ENCODE data around the gene ASS1.
"Not testable (repeated sequence)": the region's sequence is repeated elsewhere in the genome, so short reads cannot be mapped to it uniquely, and the experiment has no call there.

Gene ASS1

GRCh38 chr9:130433947-130434262, 10.9 kb upstream of the ASS1 start:
- no peak for DNase-seq
- no peak for TF ChIP-seq POLR2A (IDR thresholded peaks at IDR 0.05; ENCODE audit: low read length)
- no peak for TF ChIP-seq GATA1 (IDR thresholded peaks at IDR 0.05; ENCODE audit: low read depth, low read length)

DNA sequence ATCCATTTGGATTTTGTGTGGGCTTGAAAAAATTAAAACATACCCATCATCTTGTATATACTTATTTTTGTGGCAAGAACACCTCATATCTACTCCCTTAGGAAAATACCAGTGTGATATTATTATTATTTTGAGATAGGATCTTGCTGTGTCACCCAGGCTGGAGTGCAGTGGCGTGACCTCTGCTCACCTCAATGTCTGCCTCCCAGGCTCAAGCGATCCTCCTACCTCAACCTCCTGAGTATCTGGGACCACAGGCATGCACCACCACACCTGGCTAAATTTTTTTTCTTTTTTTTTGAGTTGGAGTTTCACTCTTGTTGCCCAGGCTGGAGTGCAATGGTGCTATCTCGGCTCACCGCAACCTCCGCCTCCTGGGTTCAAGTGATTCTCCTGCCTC, 10.1 kb upstream of the ASS1 start:
- not testable (repeated sequence) for DNase-seq

- no peak for TF ChIP-seq GATA1 (IDR thresholded peaks at IDR 0.05; ENCODE audit: low read depth, low read length)
- no peak for DNase-seq
Measured at GRCh38 chr9:130437011-130437789, 7.6 kb upstream of the ASS1 start.

- TF ChIP-seq GATA1 (IDR thresholded peaks at IDR 0.05; ENCODE audit: low read depth, low read length) (no peak), POLR2A (IDR thresholded peaks at IDR 0.05; ENCODE audit: low read length) (no peak)
- no peak for DNase-seq
Measured at GRCh38 chr9:130438382-130438981, 6.3 kb upstream of the ASS1 start.

DNA sequence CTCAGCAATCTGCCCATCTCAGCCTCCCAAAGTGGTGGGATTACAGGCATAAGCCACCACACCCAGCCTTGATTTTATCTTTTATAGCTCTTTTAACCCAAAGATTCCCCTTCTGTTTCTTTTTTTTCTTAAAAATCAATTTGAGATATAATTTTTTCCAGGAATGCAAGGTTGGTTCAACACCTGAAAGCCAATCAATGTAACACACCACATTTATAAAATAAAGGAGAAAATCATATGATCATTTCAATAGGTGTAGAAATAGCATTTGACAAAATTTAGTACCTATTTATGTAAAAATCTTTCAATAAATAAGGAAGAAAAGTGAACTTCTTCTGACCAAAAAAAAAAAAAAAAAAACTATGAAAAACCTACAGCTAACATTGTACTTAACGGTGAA, 3.7 kb upstream of the ASS1 start:
- DNase-seq, result no peak
- TF ChIP-seq POLR2A (IDR thresholded peaks at IDR 0.05; ENCODE audit: low read length), result no peak

DNA sequence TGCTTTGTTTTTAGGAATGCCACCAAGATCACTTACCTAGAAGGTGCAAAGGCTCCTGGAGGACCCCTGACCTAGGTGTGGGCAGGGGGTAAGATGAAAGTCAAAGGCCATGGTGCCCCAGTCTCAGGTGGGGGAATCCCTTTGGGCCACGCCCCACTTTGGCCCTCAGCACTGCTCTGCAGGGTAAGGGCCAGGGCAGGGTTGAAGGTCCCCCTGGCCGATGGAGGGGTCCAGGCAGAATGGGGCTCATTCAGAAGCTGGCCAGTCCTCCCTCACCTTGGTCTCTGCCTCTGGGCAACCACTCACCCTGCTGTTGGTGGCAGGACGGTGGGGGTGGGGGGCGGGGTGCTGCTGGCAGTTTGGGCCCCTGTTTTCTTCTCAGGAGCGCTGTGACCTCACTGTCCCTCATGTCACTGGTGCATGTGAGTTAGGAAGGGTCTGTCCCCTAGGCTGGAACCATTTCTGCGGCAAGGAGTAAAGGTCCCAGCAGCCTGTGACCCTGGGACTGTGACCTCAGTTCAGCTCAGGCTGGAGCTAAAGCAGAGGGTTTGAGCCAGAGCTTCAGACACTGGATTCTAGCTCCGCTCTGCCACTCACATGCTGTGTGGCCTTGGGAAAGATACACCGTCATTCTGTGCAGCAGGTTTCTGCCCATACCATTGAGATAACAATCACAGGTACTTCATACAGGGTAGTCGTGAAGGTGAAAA, 1.9 kb upstream of the ASS1 start:
- DNase-seq, result no peak
- no peak for TF ChIP-seq GATA1 (IDR thresholded peaks at IDR 0.05; ENCODE audit: low read depth, low read length)
- no peak for TF ChIP-seq POLR2A (IDR thresholded peaks at IDR 0.05; ENCODE audit: low read length)

DNA sequence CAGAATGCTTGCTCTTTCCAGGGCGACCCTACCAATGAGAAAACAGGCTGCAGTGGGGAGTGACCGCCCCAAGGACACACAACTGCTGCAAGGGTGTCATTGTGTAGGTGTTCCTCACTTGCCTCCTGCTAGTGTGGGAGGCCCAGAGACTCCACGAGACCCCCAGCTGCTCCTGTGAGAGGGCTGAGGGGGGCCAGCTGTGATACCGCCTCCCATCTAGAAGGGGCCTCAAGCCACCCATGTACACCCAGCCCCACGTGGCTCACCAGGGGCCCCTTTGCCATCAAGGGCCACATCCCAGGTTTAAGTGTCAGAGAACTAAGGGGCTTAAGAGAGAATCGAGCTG, 1.3 kb upstream of the ASS1 start:
- TF ChIP-seq GATA1 (IDR thresholded peaks at IDR 0.05; ENCODE audit: low read depth, low read length), result no peak
- TF ChIP-seq POLR2A (IDR thresholded peaks at IDR 0.05; ENCODE audit: low read length), result no peak
- DNase-seq, result no peak

GRCh38 chr9:130443840-130444492, 795 bp upstream of the ASS1 start:
- no peak for DNase-seq

DNA sequence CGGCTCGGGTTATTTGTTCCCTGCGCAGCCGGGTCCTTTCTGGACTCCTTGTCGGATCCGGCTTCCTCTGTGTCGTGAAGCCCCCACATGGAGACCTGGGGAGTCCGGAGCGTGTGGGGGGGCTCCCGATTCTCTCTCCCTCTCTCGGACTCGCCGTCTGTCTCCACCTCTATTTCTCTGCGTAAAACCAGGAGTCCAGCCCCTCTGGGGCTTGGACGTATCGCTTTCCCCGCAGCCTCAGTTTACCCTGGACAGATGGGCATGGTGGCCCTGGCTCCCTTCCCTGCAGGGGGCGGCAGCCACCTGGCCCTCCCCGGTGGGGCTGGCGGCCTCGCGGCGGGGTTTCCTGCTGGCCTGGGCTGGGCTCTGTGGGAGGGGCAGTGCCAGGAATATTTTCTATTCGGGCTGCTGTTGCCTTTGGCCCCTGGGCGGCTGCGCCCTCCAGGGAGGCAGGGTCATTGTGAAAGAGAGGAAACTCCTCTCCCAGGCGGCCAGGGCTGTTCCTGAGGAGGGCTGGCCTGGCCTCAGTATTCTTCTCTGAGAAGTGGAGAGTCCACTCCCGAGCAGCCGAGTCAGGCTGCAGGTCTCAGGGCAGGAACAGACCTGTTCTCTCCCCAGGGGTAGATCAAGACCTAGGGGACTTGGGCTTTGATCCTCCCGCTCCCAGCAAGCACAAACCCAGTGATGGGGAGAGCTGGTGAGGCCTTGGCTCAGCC, 665 bp downstream of the ASS1 start:
- DNase-seq, result no peak
- TF ChIP-seq POLR2A (IDR thresholded peaks at IDR 0.05; ENCODE audit: low read length), result no peak

More at GRCh38 chr9:130443840-130444492, 795 bp upstream of the ASS1 start:
- TF ChIP-seq GATA1 (IDR thresholded peaks at IDR 0.05; ENCODE audit: low read depth, low read length) (no peak), POLR2A (IDR thresholded peaks at IDR 0.05; ENCODE audit: low read length) (no peak)

- no peak for DNase-seq
- TF ChIP-seq POLR2A (IDR thresholded peaks at IDR 0.05; ENCODE audit: low read length), result no peak
- TF ChIP-seq GATA1 (IDR thresholded peaks at IDR 0.05; ENCODE audit: low read depth, low read length), result no peak
Measured at GRCh38 chr9:130446101-130446861, 1.5 kb downstream of the ASS1 start.

- no peak for DNase-seq
- TF ChIP-seq POLR2A (IDR thresholded peaks at IDR 0.05; ENCODE audit: low read length), result no peak
- no peak for TF ChIP-seq GATA1 (IDR thresholded peaks at IDR 0.05; ENCODE audit: low read depth, low read length)
Measured at GRCh38 chr9:130447193-130447816, 2.5 kb downstream of the ASS1 start.

- TF ChIP-seq POLR2A (IDR thresholded peaks at IDR 0.05; ENCODE audit: low read length) (no peak), GATA1 (IDR thresholded peaks at IDR 0.05; ENCODE audit: low read depth, low read length) (no peak)
- peak; percentile 76 to 83 for DNase-seq
Measured at GRCh38 chr9:130448035-130448624, 3.4 kb downstream of the ASS1 start.
